GM12873 (cell line): Measurements from ENCODE around the gene LINGO4.
A peak's percentile ranks its signal among the peaks of the same experiment; 100 is the strongest.

ENCODE experiments used
- CTCF ChIP-seq: IDR thresholded peaks from 2 replicates; pipeline ENCODE4 v1.5.1; 2012; ENCODE audit warnings: low read depth, mild to moderate bottlenecking, moderate library complexity, low read length, control low read depth; ENCODE audit not compliant: insufficient read depth; ENCODE audit errors: missing control alignments

LINGO4 gene

GRCh38 chr1:151847867-151848596 lies 42.8 kb upstream of the LINGO4 start:
- TF ChIP-seq CTCF: no peak

- no peak for TF ChIP-seq CTCF
Measured at GRCh38 chr1:151846686-151847237, 41.5 kb upstream of the LINGO4 start.

GRCh38 chr1:151846062-151846568 lies 40.9 kb upstream of the LINGO4 start:
- peak; percentile 19 for TF ChIP-seq CTCF

GRCh38 chr1:151843398-151843797 lies 38.2 kb upstream of the LINGO4 start:
- no peak for TF ChIP-seq CTCF

- no peak for TF ChIP-seq CTCF
Measured at GRCh38 chr1:151841141-151841540, 35.9 kb upstream of the LINGO4 start.

GRCh38 chr1:151840421-151840820 lies 35.2 kb upstream of the LINGO4 start:
- no peak for TF ChIP-seq CTCF

GRCh38 chr1:151839457-151840403 lies 34.5 kb upstream of the LINGO4 start, which contains the start of gene C2CD4D:
Gene C2CD4D, minus strand, starts transcription at chr1:151839820. Its CDS starts 831 bp downstream, at chr1:151838989.
- peak; percentile 7 for TF ChIP-seq CTCF
